Thymus (tissue), 11 donors: ENCODE measurements around the gene YEATS2. TPM values are rescaled to one million over a fixed set of nuclear protein-coding genes. Genes with fewer than 3 reads are reported as not detected.

Experiments used
- DNase-seq, 9 donors: peaks; one replicate each; pipeline ENCODE4 v3.0.0-alpha.2; 2013; ENCODE audit warnings: low spot score in 9 of 9, low read depth in 6 of 9, missing footprints in 1 of 9
- H3K27ac ChIP-seq, 2 donors: one replicate each; pipeline ENCODE4 v1.5.1; 2013; ENCODE audit warnings: control low read depth in 1 of 2, low read depth in 1 of 2, low read length in 1 of 2, mild to moderate bottlenecking in 1 of 2, moderate library complexity in 1 of 2
- H3K27me3 ChIP-seq, 2 donors: one replicate each; pipeline ENCODE4 v1.5.1; 2013; ENCODE audit warnings: low read length in 1 of 2; ENCODE audit not compliant: control insufficient read depth in 2 of 2, insufficient read depth in 1 of 2
- H3K36me3 ChIP-seq, 2 donors: one replicate each; pipeline ENCODE4 v1.5.1; 2013; ENCODE audit warnings: low read length in 1 of 2, mild to moderate bottlenecking in 1 of 2, moderate library complexity in 1 of 2; ENCODE audit not compliant: control insufficient read depth in 2 of 2, insufficient read depth in 2 of 2
- H3K4me1 ChIP-seq, 2 donors: one replicate each; pipeline ENCODE4 v1.5.1; 2013; ENCODE audit warnings: low read length in 2 of 2; ENCODE audit not compliant: control insufficient read depth in 2 of 2, insufficient read depth in 2 of 2
- H3K4me3 ChIP-seq, 2 donors: one replicate each; pipeline ENCODE4 v1.5.1; 2013; ENCODE audit warnings: low read length in 2 of 2, control low read depth in 1 of 2, mild to moderate bottlenecking in 1 of 2
- H3K9me3 ChIP-seq, 2 donors: one replicate each; pipeline ENCODE4 v1.5.1; 2013; ENCODE audit warnings: low read length in 1 of 2, mild to moderate bottlenecking in 1 of 2; ENCODE audit not compliant: control insufficient read depth in 2 of 2, insufficient read depth in 1 of 2
- WGBS: extraction: QIAGEN DNeasy Blood & Tissue Kit; methylation state at CpG from one replicate; pipeline ENCODE4 v1.1.7; 2013; 5-methylcytosine and 5-hydroxymethylcytosine counted together
- polyA plus RNA-seq: library from polyadenylated mRNA; stranded (reverse); fragments of 200-250 nt; gene quantifications from one replicate; pipeline ENCODE4 v1.2.3, GENCODE V29; 2013
- total RNA-seq: library from RNA; stranded (reverse); fragments of 120-200 nt; gene quantifications from one replicate; pipeline ENCODE4 v1.2.4, GENCODE V29; 2013
- donor health status: healthy.

YEATS2 gene
- total and polyA plus RNA-seq, 2 donors = 11.0 to 27.9 TPM

DNA sequence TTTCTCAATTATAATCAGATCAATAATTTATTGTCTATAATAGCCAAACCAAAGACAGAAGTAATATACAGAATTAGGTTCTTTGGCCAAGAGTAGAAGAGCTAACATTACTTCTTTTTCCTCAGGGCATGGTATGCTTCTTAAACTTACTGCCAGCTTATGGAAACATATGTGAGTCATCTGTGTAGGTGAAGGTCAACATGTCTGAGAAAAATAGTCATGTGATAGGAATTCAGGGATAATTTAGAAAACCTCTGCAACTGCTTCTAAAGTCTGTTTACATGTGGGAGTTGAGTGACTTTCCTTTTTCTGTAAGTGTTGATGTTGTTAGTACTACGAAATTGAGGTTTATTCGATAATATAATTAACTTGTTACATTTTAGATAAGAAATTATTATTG lies 147.0 kb downstream of the YEATS2 start:
- WGBS = 98% methylated on average over 2 of the region's 2 CpGs
- H3K9me3 ChIP-seq = no peaks in the 10 kb centered on the region
- peaks cover 43 to 68% of the 10 kb centered on the region in 2 donors for H3K36me3 ChIP-seq
- DNase-seq = no peak
- H3K4me3 ChIP-seq = no peak overlapping the region
- no peaks in the 10 kb centered on the region for H3K27me3 ChIP-seq
- no peak overlapping the region for H3K27ac ChIP-seq
- no peaks in the 10 kb centered on the region for H3K4me1 ChIP-seq

DNA sequence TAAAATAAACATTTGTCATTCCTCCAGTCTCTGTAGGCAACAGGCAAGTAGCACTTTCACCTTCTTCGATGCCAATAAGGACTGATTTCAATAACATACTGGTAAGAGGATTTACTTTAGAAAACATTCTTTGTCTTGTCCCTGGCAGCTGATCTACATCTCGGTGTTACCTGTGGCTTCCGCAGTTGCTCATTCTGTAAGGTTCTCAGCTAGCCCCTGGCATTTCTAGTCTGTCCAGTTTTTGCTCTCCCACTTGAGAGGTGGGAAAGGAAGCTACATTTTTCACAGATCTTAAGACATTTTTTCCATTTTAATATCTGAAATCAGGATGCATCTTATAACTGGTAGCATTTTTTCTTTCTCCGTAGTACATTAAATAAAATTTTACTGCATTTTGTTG lies 147.5 kb downstream of the YEATS2 start:
- peaks cover 42 to 66% of the 10 kb centered on the region in 2 donors for H3K36me3 ChIP-seq
- DNase-seq = no peak

DNA sequence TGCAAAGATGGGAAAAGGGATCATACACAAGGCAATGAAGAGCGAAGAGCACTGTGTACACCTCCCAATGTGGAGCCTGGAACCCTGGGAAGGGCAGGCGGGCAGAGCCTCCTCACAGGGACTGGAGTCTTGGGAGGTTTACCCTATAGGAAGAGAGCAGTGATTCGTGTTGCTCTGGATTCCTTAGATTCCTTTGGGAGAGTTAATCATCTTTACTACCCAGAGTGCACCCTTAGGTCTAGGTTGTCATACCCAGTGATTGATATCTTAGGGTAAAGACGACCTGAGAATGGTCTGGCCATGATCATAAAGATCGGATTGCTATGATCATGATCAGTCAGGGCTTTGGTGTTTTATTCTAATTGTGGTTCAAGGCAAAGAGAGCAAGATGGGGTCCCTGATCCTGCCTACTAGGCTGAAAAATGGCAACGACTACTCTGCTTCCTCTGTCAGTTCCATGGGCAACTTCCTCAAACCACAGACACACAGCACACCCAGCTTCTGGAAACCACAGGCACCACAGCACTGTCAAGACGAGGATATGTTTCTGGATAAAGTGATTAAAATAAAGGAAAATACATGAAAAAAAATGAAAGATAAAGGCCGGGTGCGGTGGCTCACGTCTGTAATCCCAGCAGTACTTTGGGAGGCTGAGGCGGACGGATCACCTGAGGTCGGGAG lies 148.2 kb downstream of the YEATS2 start:
- no peak overlapping the region for H3K27ac ChIP-seq
- H3K27me3 ChIP-seq = no peaks in the 10 kb centered on the region
- H3K4me3 ChIP-seq = no peak overlapping the region
- no peaks in the 10 kb centered on the region for H3K9me3 ChIP-seq
- 91% methylated on average over 13 of the region's 13 CpGs for WGBS
- no peaks in the 10 kb centered on the region for H3K4me1 ChIP-seq
- peaks cover 42 to 65% of the 10 kb centered on the region in 2 donors for H3K36me3 ChIP-seq
- DNase-seq = no peak

More for the DNA sequence above, 147.5 kb downstream of the YEATS2 start:
- Histone ChIP-seq H3K27me3 (no peaks in the 10 kb centered on the region), H3K4me3 (no peak overlapping the region), H3K27ac (no peak overlapping the region), H3K4me1 (no peaks in the 10 kb centered on the region), H3K9me3 (no peaks in the 10 kb centered on the region)
- 98% methylated on average over 4 of the region's 4 CpGs for WGBS

DNA sequence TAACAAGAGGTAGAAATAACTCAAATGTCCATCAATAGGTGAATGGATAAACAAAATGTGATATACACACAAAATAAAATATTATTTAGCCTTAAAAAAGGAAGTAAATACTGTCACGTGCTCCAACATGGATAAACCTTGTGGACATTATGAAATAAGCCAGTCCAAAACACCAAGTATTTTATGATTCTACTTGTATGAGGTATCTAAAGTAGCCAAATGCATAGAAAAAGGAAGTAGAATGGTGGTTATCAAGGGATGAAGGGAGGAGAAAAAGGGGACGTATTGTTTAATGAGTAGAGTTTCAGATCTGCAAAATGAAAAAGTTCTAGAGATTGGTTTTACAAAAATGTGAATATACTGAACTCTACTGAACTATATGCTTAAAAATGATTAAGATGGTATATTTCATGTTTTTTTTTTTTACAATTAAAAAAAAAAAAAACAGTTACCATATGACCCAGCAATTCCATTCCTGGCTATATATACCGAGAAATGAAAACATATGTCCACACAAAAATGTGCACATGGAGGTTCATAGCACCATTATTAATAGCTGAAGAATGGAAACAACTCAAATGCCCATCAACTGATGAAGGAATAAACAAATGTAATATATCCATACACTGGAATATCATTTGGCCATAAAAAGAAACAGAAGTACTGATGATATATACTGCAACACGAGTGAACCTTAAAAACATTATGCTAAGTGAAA lies 156.9 kb downstream of the YEATS2 start:
- WGBS = 95% methylated on average over 4 of the region's 4 CpGs
- Histone ChIP-seq H3K9me3 (no peaks in the 10 kb centered on the region), H3K4me1 (no peaks in the 10 kb centered on the region), H3K36me3 (peaks cover 24 to 42% of the 10 kb centered on the region in 2 donors), H3K4me3 (no peak overlapping the region), H3K27me3 (no peaks in the 10 kb centered on the region), H3K27ac (no peak overlapping the region)
- DNase-seq = no peak

DNA sequence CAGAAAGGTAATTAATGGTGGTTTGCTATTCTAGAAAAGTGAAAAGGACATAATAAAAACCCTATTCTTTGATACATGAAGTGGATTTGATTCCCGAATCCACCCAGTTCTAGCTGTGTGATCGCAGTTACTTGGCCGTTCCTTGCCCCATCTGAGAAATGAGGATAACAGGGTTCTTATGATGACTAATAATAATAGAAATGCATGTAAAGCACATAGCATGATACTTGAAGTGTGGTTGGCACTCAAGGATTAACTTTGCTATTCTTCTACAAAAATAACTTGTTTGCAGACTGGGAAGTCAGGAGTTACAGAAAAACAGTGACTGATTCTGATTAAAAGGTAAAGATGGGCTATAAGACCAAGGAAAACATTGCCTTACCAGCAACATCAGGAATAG lies 160.3 kb downstream of the YEATS2 start:
- DNase-seq = no peak
- H3K27ac ChIP-seq = no peak overlapping the region
- no peak overlapping the region for H3K4me3 ChIP-seq
- H3K27me3 ChIP-seq = no peaks in the 10 kb centered on the region
- peaks cover 18 to 61% of the 10 kb centered on the region in 2 donors for H3K36me3 ChIP-seq
- H3K4me1 ChIP-seq = no peaks in the 10 kb centered on the region
- H3K9me3 ChIP-seq = no peaks in the 10 kb centered on the region
- WGBS = 98% methylated on average over 3 of the region's 3 CpGs

Other genes with a start within 250 kb of the YEATS2 start
- gene KLHL6, start 142.1 kb upstream of the YEATS2 start, total RNA-seq = 20.9 TPM
- gene KLHL6, start 142.1 kb upstream of the YEATS2 start, polyA plus RNA-seq = 16.3 TPM
- 42.1 TPM for gene KLHL24, start 62.2 kb upstream of the YEATS2 start, total RNA-seq
- gene KLHL24, start 62.2 kb upstream of the YEATS2 start, polyA plus RNA-seq = 23.1 TPM
- 4.8 TPM for gene MAP6D1, start 127.8 kb downstream of the YEATS2 start, total RNA-seq
- 4.1 TPM for gene MAP6D1, start 127.8 kb downstream of the YEATS2 start, polyA plus RNA-seq
- gene PARL, start 187.1 kb downstream of the YEATS2 start, total RNA-seq = 42.0 TPM
- 107 TPM for gene PARL, start 187.1 kb downstream of the YEATS2 start, polyA plus RNA-seq